Measurements from ENCODE around the gene FGGY. TPM values are rescaled to one million over a fixed set of nuclear protein-coding genes. Genes with fewer than 3 reads are reported as not detected.

FGGY gene
- polyA plus RNA-seq, 1 donor, result 11.6 TPM

GRCh38 chr1:59761443-59761842, 464.5 kb downstream of the FGGY start:
- DNase-seq (ENCODE audit: low read depth), result no peak

- no peak for DNase-seq (ENCODE audit: low read depth)
Observed at GRCh38 chr1:59763418-59763817, 466.5 kb downstream of the FGGY start.

GRCh38 chr1:59765011-59765730, 468.3 kb downstream of the FGGY start:
- no peak for DNase-seq (ENCODE audit: low read depth)

- no peak for DNase-seq (ENCODE audit: low read depth)
Observed at GRCh38 chr1:59766227-59766855, 469.4 kb downstream of the FGGY start.

- DNase-seq (ENCODE audit: low read depth), result no peak
Observed at GRCh38 chr1:59767119-59767518, 470.2 kb downstream of the FGGY start.

GRCh38 chr1:59768792-59769735, 472.2 kb downstream of the FGGY start:
- no peak for DNase-seq (ENCODE audit: low read depth)

- DNase-seq (ENCODE audit: low read depth), result no peak
Observed at GRCh38 chr1:59769736-59770095, 472.8 kb downstream of the FGGY start.

- no peak for DNase-seq (ENCODE audit: low read depth)
Observed at GRCh38 chr1:59771361-59771760, 474.5 kb downstream of the FGGY start.

GRCh38 chr1:59775480-59775879, 478.6 kb downstream of the FGGY start:
- no peak for DNase-seq (ENCODE audit: low read depth)

GRCh38 chr1:59776960-59777852, 480.3 kb downstream of the FGGY start:
- DNase-seq (ENCODE audit: low read depth), result no peak

GRCh38 chr1:59779949-59780348, 483.1 kb downstream of the FGGY start:
- no peak for DNase-seq (ENCODE audit: low read depth)

- DNase-seq (ENCODE audit: low read depth), result no peak
Observed at GRCh38 chr1:59788825-59789224, 491.9 kb downstream of the FGGY start.

- DNase-seq (ENCODE audit: low read depth), result no peak
Observed at GRCh38 chr1:59798600-59798999, 501.7 kb downstream of the FGGY start.

- DNase-seq (ENCODE audit: low read depth), result no peak
Observed at GRCh38 chr1:59803458-59804038, 506.7 kb downstream of the FGGY start.

- DNase-seq (ENCODE audit: low read depth), result no peak
Observed at GRCh38 chr1:59804301-59804700, 507.4 kb downstream of the FGGY start.

- no peak for DNase-seq (ENCODE audit: low read depth)
Observed at GRCh38 chr1:59805554-59805953, 508.7 kb downstream of the FGGY start.

Data from forelimb muscle (tissue), 1 donor.